HepG2 (cell line): ENCODE data around the gene OCSTAMP. TPM values are rescaled to one million over a fixed set of nuclear protein-coding genes. Genes with fewer than 3 reads are reported as not detected.

Experiments
- CEBPG ChIP-seq: IDR thresholded peaks from 2 replicates; pipeline ENCODE4 v1.6.1; 2016
- FOXJ3 ChIP-seq: sonication (generic); formaldehyde crosslinking; IDR thresholded peaks from 2 replicates; pipeline ENCODE4 v1.4.0; 2020; ENCODE audit warnings: missing genetic modification reagents, mild to moderate bottlenecking, borderline replicate concordance
- HIVEP1 ChIP-seq: sonication (generic); formaldehyde crosslinking; IDR thresholded peaks from 2 replicates; pipeline ENCODE4 v1.4.0; 2020; ENCODE audit warnings: mild to moderate bottlenecking, missing genetic modification reagents
- KLF11 ChIP-seq: IDR thresholded peaks from 2 replicates; pipeline ENCODE4 v1.6.1; 2016; ENCODE audit warnings: missing compliant biosample characterization
- MBD4 ChIP-seq: IDR thresholded peaks from 2 replicates; pipeline ENCODE4 v1.6.1; 2012; ENCODE audit warnings: low read length, inconsistent platforms, borderline replicate concordance
- MXD4 ChIP-seq: IDR thresholded peaks from 2 replicates; pipeline ENCODE4 v1.6.1; 2016; ENCODE audit warnings: mild to moderate bottlenecking, missing biosample characterization, missing genetic modification reagents
- NONO ChIP-seq, 2 experiments: fragments of 450-650 bp in 1 of 2; sonication (generic) in 1 of 2; formaldehyde crosslinking in 1 of 2; IDR thresholded peaks in 1 of 2; conservative IDR thresholded peaks in 1 of 2; 2 replicates each; pipeline versions ENCODE4 v1.6.1 to v1.8.0; 2017 to 2022; ENCODE audit warnings: mild to moderate bottlenecking in 1 of 2, missing genetic modification reagents in 1 of 2, moderate library complexity in 1 of 2
- NR1H2 ChIP-seq: sonication (generic); formaldehyde crosslinking; IDR thresholded peaks from 2 replicates; pipeline ENCODE4 v1.8.1; 2022; ENCODE audit warnings: low read depth, missing genetic modification reagents, borderline replicate concordance
- PHF8 ChIP-seq: sonication (generic); formaldehyde crosslinking; IDR thresholded peaks from 2 replicates; pipeline ENCODE4 v1.5.0; 2020; ENCODE audit warnings: missing genetic modification reagents
- SETDB1 ChIP-seq: sonication (generic); formaldehyde crosslinking; IDR thresholded peaks from 2 replicates; pipeline ENCODE4 v1.5.1; 2020; ENCODE audit warnings: missing genetic modification reagents, mild to moderate bottlenecking, borderline replicate concordance
- SP4 ChIP-seq: sonication (generic); formaldehyde crosslinking; IDR thresholded peaks from 2 replicates; pipeline ENCODE4 v1.8.1; 2023; ENCODE audit warnings: mild to moderate bottlenecking, missing genetic modification reagents
- WIZ ChIP-seq: sonication (generic); formaldehyde crosslinking; IDR thresholded peaks from 2 replicates; pipeline ENCODE4 v1.5.1; 2020; ENCODE audit warnings: mild to moderate bottlenecking, missing genetic modification reagents
- ZBTB21 ChIP-seq: sonication (generic); formaldehyde crosslinking; IDR thresholded peaks from 2 replicates; pipeline ENCODE4 v1.4.0; 2020; ENCODE audit warnings: missing genetic modification reagents
- ZBTB8A ChIP-seq: sonication (generic); formaldehyde crosslinking; IDR thresholded peaks from 2 replicates; pipeline ENCODE4 v1.4.0; 2020; ENCODE audit warnings: mild to moderate bottlenecking, low read depth, missing genetic modification reagents, borderline replicate concordance
- ZFP1 ChIP-seq: IDR thresholded peaks from 2 replicates; pipeline ENCODE4 v1.6.1; 2016
- ZMYM2 ChIP-seq: sonication (generic); formaldehyde crosslinking; IDR thresholded peaks from 2 replicates; pipeline ENCODE4 v1.8.0; 2022; ENCODE audit warnings: mild to moderate bottlenecking, missing genetic modification reagents
- ZNF121 ChIP-seq: sonication (generic); formaldehyde crosslinking; IDR thresholded peaks from 2 replicates; pipeline ENCODE4 v1.5.0; 2020; ENCODE audit warnings: mild to moderate bottlenecking, missing genetic modification reagents
- ZNF44 ChIP-seq: sonication (generic); formaldehyde crosslinking; IDR thresholded peaks from 2 replicates; pipeline ENCODE4 v1.5.1; 2020; ENCODE audit warnings: mild to moderate bottlenecking, missing genetic modification reagents
- polyA plus RNA-seq, 8 experiments: library from polyadenylated mRNA; depleted of rRNA in 3 of 8; stranded (reverse) in 7 of 8; unstranded in 1 of 8; fragments of >200 nt; fragmentation: Illumina TruSeq in 4 of 8; extraction: Trizol in 4 of 8; gene quantifications; 2 replicates each; pipeline versions ENCODE4 v1.2.1 to v1.2.3, GENCODE V29; 2011 to 2016; ENCODE audit warnings: low read depth in 4 of 8, missing spikeins in 1 of 8, mixed read lengths in 1 of 8; ENCODE audit not compliant: insufficient read depth in 1 of 8
- total RNA-seq, 5 experiments: library from RNA; depleted of rRNA; stranded (reverse); fragments of >200 nt; fragmentation: Illumina TruSeq; extraction: Trizol; gene quantifications; 2 replicates each; pipeline ENCODE4 v1.2.3, GENCODE V29; 2016; ENCODE audit warnings: low read depth in 1 of 5
- TF ChIP-seq, protein P1 (sequence below): sonication (generic); formaldehyde crosslinking; IDR thresholded peaks from 2 replicates; pipeline ENCODE4 v1.8.0; 2022; ENCODE audit warnings: mild to moderate bottlenecking, missing genetic modification reagents; ENCODE audit not compliant: insufficient replicate concordance
- TF ChIP-seq, protein P2 (sequence below): sonication (generic); formaldehyde crosslinking; IDR thresholded peaks from 2 replicates; pipeline ENCODE4 v1.4.0; 2020; ENCODE audit warnings: missing genetic modification reagents
- TF ChIP-seq, protein P3 (sequence below): sonication (generic); formaldehyde crosslinking; IDR thresholded peaks from 2 replicates; pipeline ENCODE4 v1.4.0; 2020; ENCODE audit warnings: missing genetic modification reagents, mild to moderate bottlenecking, borderline replicate concordance
- TF ChIP-seq, protein P4 (sequence below): sonication (generic); formaldehyde crosslinking; conservative IDR thresholded peaks from 2 replicates; pipeline ENCODE4 v1.4.0; 2020; ENCODE audit warnings: missing genetic modification reagents

Gene OCSTAMP
- total and polyA plus RNA-seq, 2 of the 13 experiments (the other 11 are each of a cell fraction or from before 2014, with no cell fraction given): not detected

DNA sequence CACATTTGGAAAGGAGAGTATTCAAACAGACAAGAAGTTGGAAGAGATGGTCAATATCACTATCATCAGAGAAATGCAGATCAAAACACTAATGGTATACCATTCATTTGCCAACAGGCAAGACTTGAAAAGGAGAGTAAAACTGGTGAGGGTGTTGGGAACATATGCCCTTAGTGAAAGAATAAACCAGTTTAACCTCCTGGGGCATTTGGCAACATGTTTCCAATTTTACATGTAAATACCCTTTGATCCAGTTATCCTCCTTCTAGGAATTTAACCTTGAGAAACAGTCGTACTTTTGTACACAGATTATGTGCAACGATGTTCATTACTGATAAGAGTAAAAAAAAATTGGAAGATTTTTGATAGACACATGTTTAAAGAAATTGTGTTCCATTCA lies 34.1 kb upstream of the OCSTAMP start (continued):
- TF ChIP-seq MXD4 (CRISPR knock-in tag) (no peak), WIZ (no peak), ZMYM2 (CRISPR knock-in tag) (no peak), HIVEP1 (CRISPR knock-in tag) (no peak), NR1H2 (CRISPR knock-in tag) (no peak), SETDB1 (CRISPR knock-in tag) (no peak), KLF11 (no peak), ZBTB21 (CRISPR knock-in tag) (no peak), SP4 (CRISPR knock-in tag) (peak; percentile 32; the same call in 1 of the 2 replicates), ZFP1 (CRISPR knock-in tag) (0 out of 2 replicates have a peak, but pooled peaks have one; percentile 18), ZNF44 (CRISPR knock-in tag) (no peak), PHF8 (no peak), ZNF121 (CRISPR knock-in tag) (no peak), MBD4 (no peak), NONO (IDR thresholded peaks at IDR 0.05) (no peak), NONO (CRISPR knock-in tag; conservative IDR thresholded peaks at IDR 0.05) (0 out of 2 replicates have a peak, but pooled peaks have one; percentile 19), ZBTB8A (CRISPR knock-in tag) (no peak), CEBPG (CRISPR knock-in tag) (peak; percentile 73; the same call in 1 of the 2 replicates), FOXJ3 (CRISPR knock-in tag) (peak; percentile 72; the same call in 1 of the 2 replicates)
- TF ChIP-seq, protein P1, sequence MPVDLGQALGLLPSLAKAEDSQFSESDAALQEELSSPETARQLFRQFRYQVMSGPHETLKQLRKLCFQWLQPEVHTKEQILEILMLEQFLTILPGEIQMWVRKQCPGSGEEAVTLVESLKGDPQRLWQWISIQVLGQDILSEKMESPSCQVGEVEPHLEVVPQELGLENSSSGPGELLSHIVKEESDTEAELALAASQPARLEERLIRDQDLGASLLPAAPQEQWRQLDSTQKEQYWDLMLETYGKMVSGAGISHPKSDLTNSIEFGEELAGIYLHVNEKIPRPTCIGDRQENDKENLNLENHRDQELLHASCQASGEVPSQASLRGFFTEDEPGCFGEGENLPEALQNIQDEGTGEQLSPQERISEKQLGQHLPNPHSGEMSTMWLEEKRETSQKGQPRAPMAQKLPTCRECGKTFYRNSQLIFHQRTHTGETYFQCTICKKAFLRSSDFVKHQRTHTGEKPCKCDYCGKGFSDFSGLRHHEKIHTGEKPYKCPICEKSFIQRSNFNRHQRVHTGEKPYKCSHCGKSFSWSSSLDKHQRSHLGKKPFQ: no peak
- TF ChIP-seq, protein P2, sequence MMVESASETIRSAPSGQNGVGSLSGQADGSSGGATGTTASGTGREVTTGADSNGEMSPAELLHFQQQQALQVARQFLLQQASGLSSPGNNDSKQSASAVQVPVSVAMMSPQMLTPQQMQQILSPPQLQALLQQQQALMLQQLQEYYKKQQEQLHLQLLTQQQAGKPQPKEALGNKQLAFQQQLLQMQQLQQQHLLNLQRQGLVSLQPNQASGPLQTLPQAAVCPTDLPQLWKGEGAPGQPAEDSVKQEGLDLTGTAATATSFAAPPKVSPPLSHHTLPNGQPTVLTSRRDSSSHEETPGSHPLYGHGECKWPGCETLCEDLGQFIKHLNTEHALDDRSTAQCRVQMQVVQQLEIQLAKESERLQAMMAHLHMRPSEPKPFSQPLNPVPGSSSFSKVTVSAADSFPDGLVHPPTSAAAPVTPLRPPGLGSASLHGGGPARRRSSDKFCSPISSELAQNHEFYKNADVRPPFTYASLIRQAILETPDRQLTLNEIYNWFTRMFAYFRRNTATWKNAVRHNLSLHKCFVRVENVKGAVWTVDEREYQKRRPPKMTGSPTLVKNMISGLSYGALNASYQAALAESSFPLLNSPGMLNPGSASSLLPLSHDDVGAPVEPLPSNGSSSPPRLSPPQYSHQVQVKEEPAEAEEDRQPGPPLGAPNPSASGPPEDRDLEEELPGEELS: peak; percentile 36; the same call in 1 of the 2 replicates
- TF ChIP-seq, protein P3, sequence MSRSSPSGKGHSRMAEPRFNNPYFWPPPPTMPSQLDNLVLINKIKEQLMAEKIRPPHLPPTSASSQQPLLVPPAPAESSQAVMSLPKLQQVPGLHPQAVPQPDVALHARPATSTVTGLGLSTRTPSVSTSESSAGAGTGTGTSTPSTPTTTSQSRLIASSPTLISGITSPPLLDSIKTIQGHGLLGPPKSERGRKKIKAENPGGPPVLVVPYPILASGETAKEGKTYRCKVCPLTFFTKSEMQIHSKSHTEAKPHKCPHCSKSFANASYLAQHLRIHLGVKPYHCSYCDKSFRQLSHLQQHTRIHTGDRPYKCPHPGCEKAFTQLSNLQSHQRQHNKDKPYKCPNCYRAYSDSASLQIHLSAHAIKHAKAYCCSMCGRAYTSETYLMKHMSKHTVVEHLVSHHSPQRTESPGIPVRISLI: peak; percentile 84; the same call in 1 of the 2 replicates
- TF ChIP-seq, protein P4, sequence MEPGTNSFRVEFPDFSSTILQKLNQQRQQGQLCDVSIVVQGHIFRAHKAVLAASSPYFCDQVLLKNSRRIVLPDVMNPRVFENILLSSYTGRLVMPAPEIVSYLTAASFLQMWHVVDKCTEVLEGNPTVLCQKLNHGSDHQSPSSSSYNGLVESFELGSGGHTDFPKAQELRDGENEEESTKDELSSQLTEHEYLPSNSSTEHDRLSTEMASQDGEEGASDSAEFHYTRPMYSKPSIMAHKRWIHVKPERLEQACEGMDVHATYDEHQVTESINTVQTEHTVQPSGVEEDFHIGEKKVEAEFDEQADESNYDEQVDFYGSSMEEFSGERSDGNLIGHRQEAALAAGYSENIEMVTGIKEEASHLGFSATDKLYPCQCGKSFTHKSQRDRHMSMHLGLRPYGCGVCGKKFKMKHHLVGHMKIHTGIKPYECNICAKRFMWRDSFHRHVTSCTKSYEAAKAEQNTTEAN (CRISPR knock-in tag): peak; percentile 47; the same call in 1 of the 2 replicates
- TF ChIP-seq, all 625 proteins: peak for 68
